Erythroblast (primary cell): ENCODE results near the gene ZNF160.

Source experiments
- GATA1 ChIP-seq: IDR thresholded peaks from 2 replicates; pipeline ENCODE4 v1.6.1; 2011; ENCODE audit warnings: low read depth, mild to moderate bottlenecking, control low read depth, low read length, moderate library complexity
- POLR2A ChIP-seq: IDR thresholded peaks from 2 replicates; pipeline ENCODE4 v1.6.1; 2011; ENCODE audit warnings: mild to moderate bottlenecking, low read length

GRCh38 chr19:53047379-53047778 is 55.8 kb downstream of the ZNF160 start:
- TF ChIP-seq POLR2A = no peak
- no peak for TF ChIP-seq GATA1
